A673 (cell line): ENCODE measurements around the gene DNASE1L3. TPM values are rescaled to one million over a fixed set of nuclear protein-coding genes. Genes with fewer than 3 reads are reported as not detected.
A peak's percentile ranks its signal among the peaks of the same experiment; 100 is the strongest.

Experiments
- BruUV-seq: library from RNA; stranded (reverse); fragments of 400-500 nt; replicated peaks from 2 replicates; lab custom pipeline; 2021; lab: Mats Ljungman, UMichigan
- CTCF ChIA-PET: fragments of 300-600 bp; sonication (Branson Sonifier 250); formaldehyde crosslinking; loops from one replicate; lab custom pipeline; 2022; ENCODE audit warnings: antibody characterized with exemption; lab: Charles Lee
- POLR2A ChIA-PET: fragments of 300-600 bp; sonication (Branson Sonifier 250); formaldehyde crosslinking; loops from one replicate; lab custom pipeline; 2022; ENCODE audit warnings: antibody characterized with exemption; ENCODE audit not compliant: low non-redundant PET; lab: Charles Lee
- DNase-seq: peaks from one replicate; pipeline ENCODE4 v3.0.0-alpha.2; 2015; ENCODE audit warnings: low spot score
- H3K27ac ChIP-seq: fragments of 200-600 bp; sonication (generic); 2 replicates; pipeline ENCODE4 v1.5.1; 2016; ENCODE audit warnings: mixed run types, low read depth, mild to moderate bottlenecking, mixed read lengths, antibody characterized with exemption, low read length; ENCODE audit not compliant: poor library complexity, severe bottlenecking
- H3K27me3 ChIP-seq: fragments of 200-600 bp; sonication (generic); replicated peaks from 2 replicates; pipeline ENCODE4 v1.6.1; 2017; ENCODE audit warnings: mixed run types, low read depth, mild to moderate bottlenecking, mixed read lengths, antibody characterized with exemption, low read length; ENCODE audit not compliant: insufficient read depth, poor library complexity
- H3K36me3 ChIP-seq: fragments of 200-600 bp; sonication (generic); 2 replicates; pipeline ENCODE4 v1.6.1; 2016; ENCODE audit warnings: mixed run types, mild to moderate bottlenecking, mixed read lengths, antibody characterized with exemption, low read length; ENCODE audit not compliant: insufficient read depth, poor library complexity, severe bottlenecking
- H3K4me1 ChIP-seq: fragments of 200-600 bp; sonication (generic); 2 replicates; pipeline ENCODE4 v1.6.1; 2017; ENCODE audit warnings: mixed run types, mild to moderate bottlenecking, mixed read lengths, antibody characterized with exemption, low read length; ENCODE audit not compliant: insufficient read depth, poor library complexity, severe bottlenecking
- H3K4me3 ChIP-seq: fragments of 200-600 bp; sonication (generic); 2 replicates; pipeline ENCODE4 v1.5.1; 2016; ENCODE audit warnings: low read depth, mixed run types, mild to moderate bottlenecking, mixed read lengths, low read length; ENCODE audit not compliant: poor library complexity, severe bottlenecking
- H3K9me3 ChIP-seq: fragments of 200-600 bp; sonication (generic); 2 replicates; pipeline ENCODE4 v1.6.1; 2016; ENCODE audit warnings: mixed run types, low read depth, mild to moderate bottlenecking, mixed read lengths, antibody characterized with exemption, low read length; ENCODE audit not compliant: poor library complexity, severe bottlenecking
- EZH2 ChIP-seq: fragments of 200-600 bp; sonication (generic); IDR thresholded peaks from 2 replicates; pipeline ENCODE4 v1.6.1; 2017; ENCODE audit warnings: borderline replicate concordance, low read depth, mild to moderate bottlenecking, mixed read lengths, antibody characterized with exemption, low read length; ENCODE audit not compliant: poor library complexity, severe bottlenecking
- intact Hi-C: fragments of 100-400 bp; cut with micrococcal nuclease; formaldehyde crosslinking; loops from one replicate; pipeline ENCODE4 v1.10.0; 2022; ENCODE audit not compliant: unreplicated experiment
- total RNA-seq: library from RNA; stranded (reverse); gene quantifications from 2 replicates; pipeline ENCODE4 v1.2.3, GENCODE V29; 2021
- TF ChIP-seq, protein P1 (sequence below): fragments of 300-800, 200-600 bp; sonication (generic); conservative IDR thresholded peaks from 2 replicates; pipeline ENCODE4 v1.5.1; 2017; ENCODE audit warnings: low read depth, mild to moderate bottlenecking, antibody characterized with exemption, low read length, moderate library complexity, mixed read lengths

DNASE1L3 gene
- total RNA-seq, 1 experiment from 2014 or later: not detected

DNA sequence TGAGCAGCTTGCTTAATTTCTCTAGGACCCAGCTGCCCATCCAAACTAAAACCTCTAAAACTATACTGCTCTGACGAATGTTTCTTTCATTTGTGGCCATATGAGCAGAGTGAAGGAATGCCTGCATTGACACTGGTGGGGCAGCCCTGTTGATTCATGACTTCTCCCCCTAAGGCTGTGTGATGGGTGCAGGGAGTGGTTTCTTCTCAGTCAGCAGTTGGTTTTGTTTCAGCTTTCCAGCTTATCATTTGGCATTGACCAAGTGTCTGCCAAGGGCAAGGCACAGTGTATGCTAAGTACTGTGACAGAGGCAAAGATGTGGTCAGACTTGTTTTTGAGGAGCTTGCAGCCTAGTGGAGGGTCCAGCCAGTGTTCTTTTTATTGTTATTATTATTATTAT, 31.6 kb upstream of the DNASE1L3 start:
- CTCF ChIA-PET: no interaction called here
- peak overlapping the region; percentile 92 for H3K4me3 ChIP-seq
- intact Hi-C loops: no loop called here
- H3K27me3 ChIP-seq: no peaks in the 10 kb centered on the region
- no peaks in the 10 kb centered on the region for H3K9me3 ChIP-seq
- H3K4me1 ChIP-seq: peaks cover 23% of the 10 kb centered on the region
- H3K36me3 ChIP-seq: peaks cover 42% of the 10 kb centered on the region
- DNase-seq: no peak
- TF ChIP-seq EZH2: no peak
- TF ChIP-seq, protein P1, sequence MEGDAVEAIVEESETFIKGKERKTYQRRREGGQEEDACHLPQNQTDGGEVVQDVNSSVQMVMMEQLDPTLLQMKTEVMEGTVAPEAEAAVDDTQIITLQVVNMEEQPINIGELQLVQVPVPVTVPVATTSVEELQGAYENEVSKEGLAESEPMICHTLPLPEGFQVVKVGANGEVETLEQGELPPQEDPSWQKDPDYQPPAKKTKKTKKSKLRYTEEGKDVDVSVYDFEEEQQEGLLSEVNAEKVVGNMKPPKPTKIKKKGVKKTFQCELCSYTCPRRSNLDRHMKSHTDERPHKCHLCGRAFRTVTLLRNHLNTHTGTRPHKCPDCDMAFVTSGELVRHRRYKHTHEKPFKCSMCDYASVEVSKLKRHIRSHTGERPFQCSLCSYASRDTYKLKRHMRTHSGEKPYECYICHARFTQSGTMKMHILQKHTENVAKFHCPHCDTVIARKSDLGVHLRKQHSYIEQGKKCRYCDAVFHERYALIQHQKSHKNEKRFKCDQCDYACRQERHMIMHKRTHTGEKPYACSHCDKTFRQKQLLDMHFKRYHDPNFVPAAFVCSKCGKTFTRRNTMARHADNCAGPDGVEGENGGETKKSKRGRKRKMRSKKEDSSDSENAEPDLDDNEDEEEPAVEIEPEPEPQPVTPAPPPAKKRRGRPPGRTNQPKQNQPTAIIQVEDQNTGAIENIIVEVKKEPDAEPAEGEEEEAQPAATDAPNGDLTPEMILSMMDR: no peak
- peak overlapping the region; percentile 98 for H3K27ac ChIP-seq
- POLR2A ChIA-PET: no interaction called here
- BruUV-seq: no TSS peak

DNA sequence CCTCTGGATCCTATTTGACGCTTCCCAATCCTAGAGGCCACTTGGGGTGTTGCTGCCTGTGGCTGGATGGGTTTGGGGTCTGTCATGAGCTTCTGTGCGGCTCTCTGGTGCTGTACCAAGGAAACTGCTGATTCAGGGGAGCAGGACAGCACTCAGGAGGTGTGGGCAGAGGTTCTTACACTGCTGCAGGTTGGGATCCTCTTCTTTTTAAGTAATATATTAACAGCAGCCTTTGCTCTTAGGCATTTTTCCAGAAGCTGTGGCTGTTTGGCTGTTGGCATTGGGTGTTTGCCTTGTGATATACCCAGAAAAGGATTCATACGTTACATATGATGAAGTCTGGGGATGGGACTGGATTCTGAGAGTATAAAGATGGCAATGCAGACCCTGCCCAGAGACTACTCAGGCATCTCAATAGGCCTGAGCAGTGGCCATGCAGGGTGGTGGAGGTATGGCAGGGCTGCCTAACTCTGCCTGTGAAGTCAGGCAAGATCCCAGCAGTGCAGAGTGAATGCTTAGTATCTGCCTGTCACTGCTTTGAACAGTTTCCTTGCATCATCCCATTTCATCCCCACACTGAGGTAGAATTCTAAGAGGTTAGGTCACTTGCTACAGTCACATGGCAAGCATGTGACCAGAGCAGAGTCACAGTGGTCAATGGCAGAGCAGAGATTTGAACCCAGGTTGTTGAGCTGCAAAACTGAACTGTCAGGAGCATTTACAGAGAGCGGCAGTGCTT, 30.7 kb upstream of the DNASE1L3 start:
- peak overlapping the region; percentile 92 for H3K4me3 ChIP-seq
- H3K27ac ChIP-seq: peak overlapping the region; percentile 98
- peaks cover 23% of the 10 kb centered on the region for H3K4me1 ChIP-seq
- no peak for DNase-seq
- no peaks in the 10 kb centered on the region for H3K27me3 ChIP-seq
- no TSS peak for BruUV-seq
- ChIA-PET POLR2A (no interaction called here), CTCF (interaction anchor here (0.6 kb wide), 1 partner anchor 67 kb away, joined by 3 read pairs; no protein-coding TSS in a partner anchor)
- no peak for TF ChIP-seq EZH2
- TF ChIP-seq, protein P1: 0 out of 2 replicates have a peak, but pooled peaks have one; percentile 13
- H3K36me3 ChIP-seq: peaks cover 42% of the 10 kb centered on the region
- no peaks in the 10 kb centered on the region for H3K9me3 ChIP-seq
- intact Hi-C loops: no loop called here

GRCh38 chr3:58238830-58239229, 28.1 kb upstream of the DNASE1L3 start:
- intact Hi-C loops: loop anchor here (5.0 kb wide), 1 partner anchor 68 kb away; the partner anchor contains the start of genes HTD2 and RPP14
- POLR2A ChIA-PET: interaction anchor here (0.5 kb wide), 1 partner anchor 534 kb away, joined by 8 read pairs; no protein-coding TSS in a partner anchor
- H3K27ac ChIP-seq: peak overlapping the region; percentile 98

More at GRCh38 chr3:58238830-58239229, 28.1 kb upstream of the DNASE1L3 start:
- Histone ChIP-seq H3K36me3 (peaks cover 37% of the 10 kb centered on the region), H3K27me3 (no peaks in the 10 kb centered on the region), H3K4me1 (peaks cover 22% of the 10 kb centered on the region), H3K9me3 (no peaks in the 10 kb centered on the region), H3K4me3 (peak overlapping the region; percentile 92)
- TF ChIP-seq, protein P1: no peak
- no peak for TF ChIP-seq EZH2
- no peak for DNase-seq
- BruUV-seq: no TSS peak
- CTCF ChIA-PET: no interaction called here
